HUES6 (cell line): ENCODE data around the gene APBA1.

Experiments used
- H3K27ac ChIP-seq: 2 replicates; pipeline ENCODE4 v1.7.0; 2013; ENCODE audit warnings: low read depth, mild to moderate bottlenecking, low read length, inconsistent platforms
- H3K27me3 ChIP-seq: 2 replicates; pipeline ENCODE4 v1.6.1; 2013; ENCODE audit warnings: low read length; ENCODE audit not compliant: control insufficient read depth, insufficient read depth
- H3K36me3 ChIP-seq: 2 replicates; pipeline ENCODE4 v1.6.1; 2013; ENCODE audit warnings: low read length; ENCODE audit not compliant: control insufficient read depth, insufficient read depth
- H3K4me1 ChIP-seq: 2 replicates; pipeline ENCODE4 v1.6.1; 2013; ENCODE audit warnings: low read length; ENCODE audit not compliant: control insufficient read depth, insufficient read depth
- H3K4me3 ChIP-seq: 2 replicates; pipeline ENCODE4 v1.5.1; 2013; ENCODE audit warnings: low read depth, low read length
- H3K9ac ChIP-seq: one replicate; pipeline ENCODE4 v1.6.1; 2013; ENCODE audit warnings: mild to moderate bottlenecking, low read length
- H3K9me3 ChIP-seq: 2 replicates; pipeline ENCODE4 v1.6.1; 2013; ENCODE audit warnings: low read depth, low read length; ENCODE audit not compliant: control insufficient read depth, insufficient read depth

The APBA1 gene

GRCh38 chr9:69474821-69475220 lies 197.3 kb downstream of the APBA1 start:
- Histone ChIP-seq H3K9ac (no peak overlapping the region), H3K4me3 (no peak overlapping the region), H3K4me1 (peaks cover 9% of the 10 kb centered on the region), H3K9me3 (peaks cover 9% of the 10 kb centered on the region), H3K36me3 (no peaks in the 10 kb centered on the region), H3K27ac (no peak overlapping the region), H3K27me3 (no peaks in the 10 kb centered on the region)

- Histone ChIP-seq H3K36me3 (no peaks in the 10 kb centered on the region), H3K27me3 (no peaks in the 10 kb centered on the region), H3K4me3 (no peak overlapping the region), H3K9me3 (peaks cover 9% of the 10 kb centered on the region), H3K27ac (no peak overlapping the region), H3K9ac (no peak overlapping the region), H3K4me1 (peaks cover 9% of the 10 kb centered on the region)
Observed at GRCh38 chr9:69472101-69472620, 200.0 kb downstream of the APBA1 start.

GRCh38 chr9:69471433-69471832 lies 200.7 kb downstream of the APBA1 start:
- H3K27me3 ChIP-seq: no peaks in the 10 kb centered on the region
- H3K27ac ChIP-seq: no peak overlapping the region
- peaks cover 6% of the 10 kb centered on the region for H3K9me3 ChIP-seq
- peaks cover 4% of the 10 kb centered on the region; the same call in 1 of the 2 replicates for H3K4me1 ChIP-seq
- no peak overlapping the region for H3K9ac ChIP-seq
- no peak overlapping the region for H3K4me3 ChIP-seq
- H3K36me3 ChIP-seq: no peaks in the 10 kb centered on the region

- Histone ChIP-seq H3K4me1 (no peaks in the 10 kb centered on the region), H3K9ac (no peak overlapping the region), H3K27me3 (no peaks in the 10 kb centered on the region), H3K27ac (no peak overlapping the region), H3K9me3 (peaks cover under 1% of the 10 kb centered on the region; the same call in 1 of the 2 replicates), H3K4me3 (no peak overlapping the region), H3K36me3 (no peaks in the 10 kb centered on the region)
Observed at GRCh38 chr9:69470186-69470977, 201.8 kb downstream of the APBA1 start.

GRCh38 chr9:69469136-69469535 lies 203.0 kb downstream of the APBA1 start:
- no peaks in the 10 kb centered on the region for H3K9me3 ChIP-seq
- H3K36me3 ChIP-seq: no peaks in the 10 kb centered on the region
- H3K27me3 ChIP-seq: no peaks in the 10 kb centered on the region
- no peak overlapping the region for H3K9ac ChIP-seq
- H3K4me3 ChIP-seq: no peak overlapping the region
- no peaks in the 10 kb centered on the region for H3K4me1 ChIP-seq
- H3K27ac ChIP-seq: no peak overlapping the region

GRCh38 chr9:69468380-69468779 lies 203.8 kb downstream of the APBA1 start:
- Histone ChIP-seq H3K27ac (no peak overlapping the region), H3K9ac (no peak overlapping the region), H3K27me3 (no peaks in the 10 kb centered on the region), H3K36me3 (no peaks in the 10 kb centered on the region), H3K4me3 (no peak overlapping the region), H3K9me3 (no peaks in the 10 kb centered on the region), H3K4me1 (peaks cover 4% of the 10 kb centered on the region)

GRCh38 chr9:69466151-69466550 lies 206.0 kb downstream of the APBA1 start:
- no peak overlapping the region for H3K4me3 ChIP-seq
- H3K4me1 ChIP-seq: peaks cover 4% of the 10 kb centered on the region
- H3K36me3 ChIP-seq: no peaks in the 10 kb centered on the region
- no peaks in the 10 kb centered on the region for H3K27me3 ChIP-seq
- H3K9me3 ChIP-seq: no peaks in the 10 kb centered on the region
- no peak overlapping the region for H3K9ac ChIP-seq
- H3K27ac ChIP-seq: no peak overlapping the region

- Histone ChIP-seq H3K27me3 (no peaks in the 10 kb centered on the region), H3K27ac (no peak overlapping the region), H3K9me3 (no peaks in the 10 kb centered on the region), H3K9ac (no peak overlapping the region), H3K4me3 (no peak overlapping the region), H3K36me3 (no peaks in the 10 kb centered on the region), H3K4me1 (peaks cover 4% of the 10 kb centered on the region)
Observed at GRCh38 chr9:69465473-69465872, 206.7 kb downstream of the APBA1 start.

GRCh38 chr9:69463497-69464068 lies 208.6 kb downstream of the APBA1 start:
- H3K36me3 ChIP-seq: no peaks in the 10 kb centered on the region
- H3K9ac ChIP-seq: no peak overlapping the region
- no peaks in the 10 kb centered on the region for H3K9me3 ChIP-seq
- no peaks in the 10 kb centered on the region for H3K27me3 ChIP-seq
- peaks cover 4% of the 10 kb centered on the region for H3K4me1 ChIP-seq
- H3K4me3 ChIP-seq: no peak overlapping the region
- no peak overlapping the region for H3K27ac ChIP-seq

GRCh38 chr9:69462394-69462793 lies 209.8 kb downstream of the APBA1 start:
- Histone ChIP-seq H3K4me1 (peaks cover 4% of the 10 kb centered on the region), H3K36me3 (no peaks in the 10 kb centered on the region)

GRCh38 chr9:69461103-69461887 lies 210.9 kb downstream of the APBA1 start:
- H3K27ac ChIP-seq: no peak overlapping the region
- H3K9me3 ChIP-seq: no peaks in the 10 kb centered on the region
- H3K4me3 ChIP-seq: no peak overlapping the region
- no peaks in the 10 kb centered on the region for H3K27me3 ChIP-seq
- peaks cover 4% of the 10 kb centered on the region for H3K4me1 ChIP-seq
- H3K9ac ChIP-seq: no peak overlapping the region
- no peaks in the 10 kb centered on the region for H3K36me3 ChIP-seq

More at GRCh38 chr9:69462394-69462793, 209.8 kb downstream of the APBA1 start:
- Histone ChIP-seq H3K4me3 (no peak overlapping the region), H3K27ac (no peak overlapping the region), H3K27me3 (no peaks in the 10 kb centered on the region), H3K9ac (no peak overlapping the region), H3K9me3 (no peaks in the 10 kb centered on the region)
